A673 (cell line): ENCODE results near the gene STX18. TPM values are rescaled to one million over a fixed set of nuclear protein-coding genes. Genes with fewer than 3 reads are reported as not detected.

Experiments used
- BruUV-seq: library from RNA; stranded (reverse); fragments of 400-500 nt; replicated peaks from 2 replicates; lab custom pipeline; 2021; lab: Mats Ljungman, UMichigan
- CTCF ChIA-PET: fragments of 300-600 bp; sonication (Branson Sonifier 250); formaldehyde crosslinking; loops from one replicate; lab custom pipeline; 2022; ENCODE audit warnings: antibody characterized with exemption; lab: Charles Lee
- POLR2A ChIA-PET: fragments of 300-600 bp; sonication (Branson Sonifier 250); formaldehyde crosslinking; loops from one replicate; lab custom pipeline; 2022; ENCODE audit warnings: antibody characterized with exemption; ENCODE audit not compliant: low non-redundant PET; lab: Charles Lee
- DNase-seq: peaks from one replicate; pipeline ENCODE4 v3.0.0-alpha.2; 2015; ENCODE audit warnings: low spot score
- H3K27ac ChIP-seq: fragments of 200-600 bp; sonication (generic); 2 replicates; pipeline ENCODE4 v1.5.1; 2016; ENCODE audit warnings: mixed run types, low read depth, mild to moderate bottlenecking, mixed read lengths, antibody characterized with exemption, low read length; ENCODE audit not compliant: poor library complexity, severe bottlenecking
- H3K27me3 ChIP-seq: fragments of 200-600 bp; sonication (generic); replicated peaks from 2 replicates; pipeline ENCODE4 v1.6.1; 2017; ENCODE audit warnings: mixed run types, low read depth, mild to moderate bottlenecking, mixed read lengths, antibody characterized with exemption, low read length; ENCODE audit not compliant: insufficient read depth, poor library complexity
- H3K36me3 ChIP-seq: fragments of 200-600 bp; sonication (generic); 2 replicates; pipeline ENCODE4 v1.6.1; 2016; ENCODE audit warnings: mixed run types, mild to moderate bottlenecking, mixed read lengths, antibody characterized with exemption, low read length; ENCODE audit not compliant: insufficient read depth, poor library complexity, severe bottlenecking
- H3K4me1 ChIP-seq: fragments of 200-600 bp; sonication (generic); 2 replicates; pipeline ENCODE4 v1.6.1; 2017; ENCODE audit warnings: mixed run types, mild to moderate bottlenecking, mixed read lengths, antibody characterized with exemption, low read length; ENCODE audit not compliant: insufficient read depth, poor library complexity, severe bottlenecking
- H3K4me3 ChIP-seq: fragments of 200-600 bp; sonication (generic); 2 replicates; pipeline ENCODE4 v1.5.1; 2016; ENCODE audit warnings: low read depth, mixed run types, mild to moderate bottlenecking, mixed read lengths, low read length; ENCODE audit not compliant: poor library complexity, severe bottlenecking
- H3K9me3 ChIP-seq: fragments of 200-600 bp; sonication (generic); 2 replicates; pipeline ENCODE4 v1.6.1; 2016; ENCODE audit warnings: mixed run types, low read depth, mild to moderate bottlenecking, mixed read lengths, antibody characterized with exemption, low read length; ENCODE audit not compliant: poor library complexity, severe bottlenecking
- CTCF ChIP-seq: fragments of 300-800, 200-600 bp; sonication (generic); conservative IDR thresholded peaks from 2 replicates; pipeline ENCODE4 v1.5.1; 2017; ENCODE audit warnings: low read depth, mild to moderate bottlenecking, antibody characterized with exemption, low read length, moderate library complexity, mixed read lengths
- EZH2 ChIP-seq: fragments of 200-600 bp; sonication (generic); IDR thresholded peaks from 2 replicates; pipeline ENCODE4 v1.6.1; 2017; ENCODE audit warnings: borderline replicate concordance, low read depth, mild to moderate bottlenecking, mixed read lengths, antibody characterized with exemption, low read length; ENCODE audit not compliant: poor library complexity, severe bottlenecking
- intact Hi-C: fragments of 100-400 bp; cut with micrococcal nuclease; formaldehyde crosslinking; loops from one replicate; pipeline ENCODE4 v1.10.0; 2022; ENCODE audit not compliant: unreplicated experiment
- total RNA-seq: library from RNA; stranded (reverse); gene quantifications from 2 replicates; pipeline ENCODE4 v1.2.3, GENCODE V29; 2021

Gene STX18
- total RNA-seq, 1 experiment from 2014 or later = 34.3 TPM

DNA sequence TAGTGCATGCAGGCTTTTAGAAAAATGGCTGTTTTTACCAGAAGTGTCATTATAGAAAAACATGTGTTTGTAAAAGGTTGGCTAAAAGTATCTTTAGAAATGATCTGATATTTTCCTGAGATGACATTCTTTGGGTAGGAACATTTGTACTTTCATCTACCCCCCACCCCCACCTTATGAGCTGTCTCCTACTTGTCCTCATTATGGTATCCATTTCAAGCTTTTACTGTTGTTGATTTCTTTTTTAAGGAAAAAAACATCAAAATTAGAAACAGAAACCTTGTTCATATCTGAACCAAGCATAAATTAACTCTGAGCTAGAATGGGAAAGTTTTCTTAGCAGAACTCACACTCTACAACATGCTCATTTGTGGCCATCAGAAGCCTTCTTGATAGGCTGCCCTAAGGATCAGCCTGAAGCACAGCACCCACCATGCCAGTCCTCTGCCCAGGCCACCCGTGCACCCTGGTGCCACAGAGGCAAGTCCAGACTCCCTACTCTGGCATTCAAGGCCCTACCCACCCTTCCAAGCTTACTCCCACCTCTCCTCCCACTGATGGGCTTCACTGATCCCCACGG is 105.5 kb downstream of the STX18 start:
- Histone ChIP-seq H3K27ac (no peak overlapping the region), H3K4me1 (no peaks in the 10 kb centered on the region), H3K36me3 (no peaks in the 10 kb centered on the region), H3K27me3 (no peaks in the 10 kb centered on the region), H3K9me3 (no peaks in the 10 kb centered on the region), H3K4me3 (no peak overlapping the region)
- intact Hi-C loops = loop anchor here (10.0 kb wide), 1 partner anchor 182 kb away; no protein-coding TSS in a partner anchor
- no peak for TF ChIP-seq CTCF
- TF ChIP-seq EZH2 = no peak
- DNase-seq = no peak
- ChIA-PET CTCF (no interaction called here), POLR2A (no interaction called here)
- BruUV-seq = no TSS peak

DNA sequence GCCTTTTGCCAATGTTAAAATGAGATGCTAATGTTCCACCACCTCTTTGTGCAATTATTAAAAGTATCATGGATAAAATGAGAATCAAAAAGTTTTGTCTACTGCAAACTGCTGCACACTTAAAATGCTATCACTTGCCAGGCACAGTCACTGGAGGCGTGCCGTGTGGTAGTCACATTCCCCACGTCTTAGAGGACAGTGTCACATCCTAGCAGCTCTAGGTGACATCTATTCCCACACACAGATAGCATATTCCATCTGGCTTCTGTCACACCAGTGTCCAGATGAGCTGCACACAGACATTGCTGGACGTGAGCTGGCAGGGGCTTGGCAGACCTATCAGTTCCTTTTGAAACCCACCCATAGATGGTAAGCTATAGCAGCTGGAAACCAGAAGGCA is 107.9 kb downstream of the STX18 start:
- Histone ChIP-seq H3K27ac (no peak overlapping the region), H3K9me3 (no peaks in the 10 kb centered on the region), H3K36me3 (no peaks in the 10 kb centered on the region), H3K4me3 (no peak overlapping the region), H3K27me3 (no peaks in the 10 kb centered on the region), H3K4me1 (no peaks in the 10 kb centered on the region)
- ChIA-PET CTCF (no interaction called here), POLR2A (no interaction called here)
- intact Hi-C loops = loop anchor here (5.0 to 10.0 kb wide), 2 partner anchors 47 to 179 kb away; partner anchors contain the start of gene NSG1
- no peak for DNase-seq
- TF ChIP-seq CTCF (no peak), EZH2 (no peak)
- BruUV-seq = no TSS peak

DNA sequence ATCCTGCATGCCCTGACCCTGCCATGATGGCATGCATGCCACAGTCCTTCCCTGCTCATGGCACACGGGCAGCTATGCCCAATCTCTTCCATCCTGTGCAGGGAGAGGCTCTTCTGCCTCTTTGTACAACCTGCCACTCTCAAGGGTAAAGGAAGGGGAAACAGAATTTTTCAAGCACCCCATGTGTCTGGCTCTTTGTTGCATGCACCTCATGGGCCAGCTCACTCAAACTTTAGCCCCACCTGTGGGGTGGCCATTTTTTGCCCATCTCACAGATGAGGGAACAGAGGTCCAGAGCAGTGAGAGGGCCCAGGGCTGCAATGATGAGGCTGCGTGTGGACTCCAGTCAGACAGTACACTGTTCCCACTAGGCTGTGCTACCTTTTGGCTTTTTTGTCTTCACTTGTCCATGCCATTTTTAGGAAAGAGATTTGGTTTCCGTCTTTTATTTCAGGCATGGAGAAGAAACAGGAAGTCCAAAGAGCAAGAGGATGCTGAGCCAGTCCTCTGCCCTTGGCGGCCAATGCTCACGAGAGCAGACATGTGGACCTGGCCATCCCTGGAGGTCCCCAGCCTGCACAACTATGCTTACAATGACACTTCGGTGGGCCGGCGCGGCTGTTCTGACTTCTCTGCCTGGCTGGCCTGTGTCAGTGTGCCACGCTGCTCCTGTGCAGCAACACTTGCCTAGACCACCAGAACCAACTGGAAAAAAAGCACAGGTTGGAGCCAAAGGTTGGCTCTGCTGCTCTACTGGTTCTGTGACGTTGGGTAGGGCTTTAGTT is 109.3 kb downstream of the STX18 start:
- H3K27me3 ChIP-seq = no peaks in the 10 kb centered on the region
- ChIA-PET POLR2A (no interaction called here), CTCF (interaction anchor here (0.6 kb wide), 1 partner anchor 48 kb away, joined by 4 read pairs; no protein-coding TSS in a partner anchor)
- BruUV-seq = no TSS peak
- TF ChIP-seq CTCF (no peak), EZH2 (no peak)
- H3K27ac ChIP-seq = no peak overlapping the region
- no peaks in the 10 kb centered on the region for H3K4me1 ChIP-seq
- H3K36me3 ChIP-seq = no peaks in the 10 kb centered on the region
- H3K4me3 ChIP-seq = no peak overlapping the region
- intact Hi-C loops = loop anchor here (5.0 to 10.0 kb wide), 2 partner anchors 45 to 178 kb away; partner anchors contain the start of gene NSG1
- H3K9me3 ChIP-seq = no peaks in the 10 kb centered on the region
- no peak for DNase-seq
